Panc1 (cell line): Measurements from ENCODE around the gene VPS51. TPM values are rescaled to one million over a fixed set of nuclear protein-coding genes. Genes with fewer than 3 reads are reported as not detected.

Source experiments
- ATAC-seq: fragments of 200-7000 bp; cut with Tn5 transposase; 2 replicates; pipeline ENCODE4 v1.9.1; 2020; ENCODE audit warnings: mild to moderate bottlenecking, moderate library complexity
- BruUV-seq: library from RNA; stranded (reverse); fragments of 400-500 nt; replicated peaks from 2 replicates; lab custom pipeline; 2021; lab: Mats Ljungman, UMichigan
- CTCF ChIA-PET: fragments of 300-600 bp; sonication (Branson Sonifier 250); formaldehyde crosslinking; loops from one replicate; lab custom pipeline; 2022; ENCODE audit warnings: antibody characterized with exemption; lab: Charles Lee
- POLR2A ChIA-PET: fragments of 300-600 bp; sonication (Branson Sonifier 250); formaldehyde crosslinking; loops from one replicate; lab custom pipeline; 2022; ENCODE audit warnings: antibody characterized with exemption; lab: Charles Lee
- DNase-seq: peaks from one replicate; pipeline ENCODE4 v3.0.0-alpha.2; 2010; ENCODE audit warnings: low read depth, low spot score
- H3K27ac ChIP-seq: 2 replicates; pipeline ENCODE4 v1.5.1; 2011; ENCODE audit warnings: mild to moderate bottlenecking, low read length, inconsistent platforms
- H3K27me3 ChIP-seq: fragments of 200-500 bp; sonication (Bioruptor generic); 2 replicates; pipeline ENCODE4 v1.6.0; 2014; ENCODE audit warnings: low read length, inconsistent platforms; ENCODE audit not compliant: control insufficient read depth, insufficient read depth
- H3K36me3 ChIP-seq: fragments of 200-500 bp; sonication (Bioruptor generic); 2 replicates; pipeline ENCODE4 v1.5.1; 2014; ENCODE audit warnings: inconsistent platforms, mild to moderate bottlenecking, low read length, moderate library complexity; ENCODE audit not compliant: control insufficient read depth, insufficient read depth
- H3K4me1 ChIP-seq: 2 replicates; pipeline ENCODE4 v1.5.1; 2011; ENCODE audit warnings: inconsistent platforms, mild to moderate bottlenecking, low read length, moderate library complexity; ENCODE audit not compliant: control insufficient read depth, insufficient read depth
- H3K4me3 ChIP-seq, 2 experiments: 2 replicates each; pipeline ENCODE4 v1.5.1; 2011 to 2012; ENCODE audit warnings: low read depth in 2 of 2, low read length in 2 of 2, mild to moderate bottlenecking in 2 of 2, inconsistent platforms in 1 of 2, moderate library complexity in 1 of 2
- H3K9me3 ChIP-seq: fragments of 200-500 bp; sonication (Bioruptor generic); 2 replicates; pipeline ENCODE4 v1.5.1; 2014; ENCODE audit warnings: low read depth, mild to moderate bottlenecking, inconsistent platforms, low read length, moderate library complexity; ENCODE audit not compliant: control insufficient read depth, insufficient read depth
- POLR2AphosphoS5 ChIP-seq: IDR thresholded peaks from 2 replicates; pipeline ENCODE4 v1.6.1; 2012; ENCODE audit warnings: mild to moderate bottlenecking, low read depth, low read length, moderate library complexity
- SIN3A ChIP-seq: IDR thresholded peaks from 2 replicates; pipeline ENCODE4 v1.6.1; 2012; ENCODE audit warnings: low read depth, mild to moderate bottlenecking, low read length, moderate library complexity, borderline replicate concordance; ENCODE audit not compliant: insufficient read depth
- TCF7L2 ChIP-seq: IDR thresholded peaks from 2 replicates; pipeline ENCODE4 v1.6.1; 2011; ENCODE audit warnings: mild to moderate bottlenecking, low read depth, low read length, inconsistent platforms
- in situ Hi-C: cut with HindIII; loops from 2 replicates; pipeline ENCODE4 v1.10.0; 2016; ENCODE audit warnings: low sequenced_read_pairs, low pct_unique_long_range_greater_than_20kb
- intact Hi-C: fragments of 100-400 bp; cut with micrococcal nuclease; formaldehyde crosslinking; loops from one replicate; pipeline ENCODE4 v1.10.0; 2022; ENCODE audit not compliant: unreplicated experiment
- total RNA-seq: library from RNA; stranded (reverse); gene quantifications from one replicate; pipeline ENCODE4 v1.2.1, GENCODE V29; 2021; ENCODE audit not compliant: unreplicated experiment
- TF ChIP-seq, protein P1 (sequence below), 2 experiments: IDR thresholded peaks; 2 replicates each; pipeline ENCODE4 v1.6.1; 2011 to 2012; ENCODE audit warnings: low read depth in 2 of 2, control low read depth in 1 of 2, low read length in 1 of 2, mild to moderate bottlenecking in 1 of 2, moderate library complexity in 1 of 2; ENCODE audit not compliant: insufficient read depth in 1 of 2
- TF ChIP-seq, protein P2 (sequence below): fragments of 450-650 bp; IDR thresholded peaks from 2 replicates; pipeline ENCODE4 v1.5.1; 2017; ENCODE audit warnings: mild to moderate bottlenecking

The VPS51 gene
- total RNA-seq, 1 experiment from 2014 or later, result 101 TPM

DNA sequence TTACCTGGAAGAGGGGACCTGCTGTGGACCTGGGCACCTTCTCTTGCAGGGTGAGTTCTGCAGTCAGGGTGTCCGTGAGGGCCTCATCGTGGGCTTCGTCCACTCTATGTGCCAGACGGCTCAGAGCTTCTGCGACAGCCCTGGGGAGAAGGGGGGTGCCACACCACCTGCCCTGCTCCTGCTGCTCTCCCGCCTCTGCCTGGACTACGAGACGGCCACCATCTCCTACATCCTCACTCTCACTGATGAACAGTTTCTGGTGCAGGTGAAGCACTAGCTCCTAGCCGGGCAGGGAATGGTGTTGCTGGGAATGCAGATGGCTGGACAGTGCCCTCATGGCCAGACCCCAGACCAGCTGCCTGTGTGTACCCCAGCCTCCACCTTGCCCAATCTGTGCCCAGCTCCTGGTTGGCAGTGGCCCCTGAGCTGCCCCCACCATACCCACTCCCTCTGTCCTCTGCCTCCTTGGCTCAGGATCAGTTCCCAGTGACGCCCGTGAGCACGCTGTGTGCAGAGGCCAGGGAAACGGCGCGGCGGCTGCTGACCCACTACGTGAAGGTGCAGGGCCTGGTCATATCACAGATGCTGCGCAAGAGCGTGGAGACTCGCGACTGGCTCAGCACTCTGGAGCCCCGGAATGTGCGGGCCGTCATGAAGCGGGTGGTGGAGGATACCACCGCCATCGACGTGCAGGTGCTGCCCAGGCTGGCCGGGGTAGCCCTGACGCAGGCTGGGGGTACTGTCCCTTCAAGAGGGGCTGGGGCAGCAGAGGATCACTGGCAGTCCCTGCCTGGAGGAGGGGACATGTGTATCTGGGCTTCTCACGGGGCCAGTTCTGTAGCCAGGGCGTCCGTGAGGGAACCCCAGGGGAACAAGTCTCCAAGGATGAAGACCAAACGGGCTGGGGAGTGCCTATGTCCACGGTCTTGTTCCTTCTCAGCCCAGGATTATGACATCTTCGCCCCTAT, 13.5 kb downstream of the VPS51 start:
- ChIA-PET POLR2A (interaction anchor here (1.0 kb wide), 1 partner anchor 7 kb away, joined by 6 read pairs; no protein-coding TSS in a partner anchor), CTCF (interaction anchor here (0.9 to 1.3 kb wide), 4 partner anchors 8 to 255 kb away, joined by 3 to 6 read pairs (median 4); no protein-coding TSS in a partner anchor)
- Histone ChIP-seq H3K27ac (no peak overlapping the region), H3K4me1 (peaks cover 21% of the 10 kb centered on the region), H3K36me3 (no peaks in the 10 kb centered on the region), H3K4me3 (no peak overlapping the region), H3K27me3 (no peaks in the 10 kb centered on the region), H3K9me3 (no peaks in the 10 kb centered on the region)
- ATAC-seq (no peak), DNase-seq (no peak)
- no TSS peak for BruUV-seq
- TF ChIP-seq POLR2AphosphoS5 (no peak), SIN3A (no peak), TCF7L2 (no peak)
- TF ChIP-seq, protein P1, sequence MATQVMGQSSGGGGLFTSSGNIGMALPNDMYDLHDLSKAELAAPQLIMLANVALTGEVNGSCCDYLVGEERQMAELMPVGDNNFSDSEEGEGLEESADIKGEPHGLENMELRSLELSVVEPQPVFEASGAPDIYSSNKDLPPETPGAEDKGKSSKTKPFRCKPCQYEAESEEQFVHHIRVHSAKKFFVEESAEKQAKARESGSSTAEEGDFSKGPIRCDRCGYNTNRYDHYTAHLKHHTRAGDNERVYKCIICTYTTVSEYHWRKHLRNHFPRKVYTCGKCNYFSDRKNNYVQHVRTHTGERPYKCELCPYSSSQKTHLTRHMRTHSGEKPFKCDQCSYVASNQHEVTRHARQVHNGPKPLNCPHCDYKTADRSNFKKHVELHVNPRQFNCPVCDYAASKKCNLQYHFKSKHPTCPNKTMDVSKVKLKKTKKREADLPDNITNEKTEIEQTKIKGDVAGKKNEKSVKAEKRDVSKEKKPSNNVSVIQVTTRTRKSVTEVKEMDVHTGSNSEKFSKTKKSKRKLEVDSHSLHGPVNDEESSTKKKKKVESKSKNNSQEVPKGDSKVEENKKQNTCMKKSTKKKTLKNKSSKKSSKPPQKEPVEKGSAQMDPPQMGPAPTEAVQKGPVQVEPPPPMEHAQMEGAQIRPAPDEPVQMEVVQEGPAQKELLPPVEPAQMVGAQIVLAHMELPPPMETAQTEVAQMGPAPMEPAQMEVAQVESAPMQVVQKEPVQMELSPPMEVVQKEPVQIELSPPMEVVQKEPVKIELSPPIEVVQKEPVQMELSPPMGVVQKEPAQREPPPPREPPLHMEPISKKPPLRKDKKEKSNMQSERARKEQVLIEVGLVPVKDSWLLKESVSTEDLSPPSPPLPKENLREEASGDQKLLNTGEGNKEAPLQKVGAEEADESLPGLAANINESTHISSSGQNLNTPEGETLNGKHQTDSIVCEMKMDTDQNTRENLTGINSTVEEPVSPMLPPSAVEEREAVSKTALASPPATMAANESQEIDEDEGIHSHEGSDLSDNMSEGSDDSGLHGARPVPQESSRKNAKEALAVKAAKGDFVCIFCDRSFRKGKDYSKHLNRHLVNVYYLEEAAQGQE (IDR thresholded peaks at IDR 0.05; ENCODE audit: insufficient read depth in 1 of 2, low read depth in 2 of 2, low read length in 1 of 2), result no peak
- TF ChIP-seq, protein P2, sequence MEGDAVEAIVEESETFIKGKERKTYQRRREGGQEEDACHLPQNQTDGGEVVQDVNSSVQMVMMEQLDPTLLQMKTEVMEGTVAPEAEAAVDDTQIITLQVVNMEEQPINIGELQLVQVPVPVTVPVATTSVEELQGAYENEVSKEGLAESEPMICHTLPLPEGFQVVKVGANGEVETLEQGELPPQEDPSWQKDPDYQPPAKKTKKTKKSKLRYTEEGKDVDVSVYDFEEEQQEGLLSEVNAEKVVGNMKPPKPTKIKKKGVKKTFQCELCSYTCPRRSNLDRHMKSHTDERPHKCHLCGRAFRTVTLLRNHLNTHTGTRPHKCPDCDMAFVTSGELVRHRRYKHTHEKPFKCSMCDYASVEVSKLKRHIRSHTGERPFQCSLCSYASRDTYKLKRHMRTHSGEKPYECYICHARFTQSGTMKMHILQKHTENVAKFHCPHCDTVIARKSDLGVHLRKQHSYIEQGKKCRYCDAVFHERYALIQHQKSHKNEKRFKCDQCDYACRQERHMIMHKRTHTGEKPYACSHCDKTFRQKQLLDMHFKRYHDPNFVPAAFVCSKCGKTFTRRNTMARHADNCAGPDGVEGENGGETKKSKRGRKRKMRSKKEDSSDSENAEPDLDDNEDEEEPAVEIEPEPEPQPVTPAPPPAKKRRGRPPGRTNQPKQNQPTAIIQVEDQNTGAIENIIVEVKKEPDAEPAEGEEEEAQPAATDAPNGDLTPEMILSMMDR, result no peak
- in situ Hi-C loops, result no loop called here
- intact Hi-C loops, result loop anchor here (10.0 kb wide), 1 partner anchor 265 kb away; the partner anchor contains the start of gene CDC42BPG

DNA sequence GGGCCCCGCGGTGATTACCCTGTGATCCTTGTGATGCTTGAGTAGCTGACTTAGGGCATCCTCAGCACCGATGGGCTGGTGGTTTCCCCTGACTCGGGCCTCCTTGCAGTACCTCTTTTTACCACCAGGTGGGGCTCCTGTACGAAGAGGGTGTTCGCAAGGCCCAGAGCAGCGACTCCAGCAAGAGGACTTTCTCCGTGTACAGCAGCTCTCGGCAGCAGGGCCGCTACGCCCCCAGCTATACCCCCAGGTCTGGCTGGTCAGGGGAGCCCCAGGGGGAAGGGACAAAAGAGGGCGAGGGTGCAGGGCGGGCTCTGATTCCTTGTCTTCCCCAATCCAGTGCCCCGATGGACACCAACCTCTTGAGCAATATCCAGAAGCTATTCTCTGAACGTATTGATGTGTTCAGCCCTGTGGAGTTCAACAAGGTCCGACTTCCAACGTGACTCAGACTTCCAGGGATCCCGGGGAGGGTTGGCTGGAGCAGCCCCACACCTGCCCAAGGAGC, 14.4 kb downstream of the VPS51 start:
- ChIA-PET POLR2A (interaction anchor here (1.0 kb wide), 1 partner anchor 8 kb away, joined by 6 read pairs; no protein-coding TSS in a partner anchor), CTCF (interaction anchor here (0.9 to 1.5 kb wide), 7 partner anchors 9 to 256 kb away, joined by 3 to 6 read pairs (median 3); partner anchors contain the start of gene ARL2)
- no peaks in the 10 kb centered on the region for H3K27me3 ChIP-seq
- ATAC-seq (peak; percentile 68), DNase-seq (peak; percentile 80)
- H3K36me3 ChIP-seq, result no peaks in the 10 kb centered on the region
- H3K9me3 ChIP-seq, result no peaks in the 10 kb centered on the region
- BruUV-seq, result no TSS peak
- TF ChIP-seq POLR2AphosphoS5 (peak; percentile 66; the same call in 1 of the 2 replicates), TCF7L2 (peak; percentile 45)
- TF ChIP-seq, protein P1 (IDR thresholded peaks at IDR 0.05; ENCODE audit: insufficient read depth in 1 of 2, low read depth in 2 of 2, low read length in 1 of 2), result no peak
- TF ChIP-seq, protein P2, result peak; percentile 99
- intact Hi-C loops, result loop anchor here (10.0 kb wide), 1 partner anchor 266 kb away; the partner anchor contains the start of gene CDC42BPG
- H3K27ac ChIP-seq, result peak overlapping the region; percentile 25
- peaks cover 21% of the 10 kb centered on the region for H3K4me1 ChIP-seq
- in situ Hi-C loops, result no loop called here
- no peak overlapping the region for H3K4me3 ChIP-seq
